K562 (cell line): ENCODE measurements around the gene MS4A2. TPM values are rescaled to one million over a fixed set of nuclear protein-coding genes. Genes with fewer than 3 reads are reported as not detected.

Source experiments
- CLOCK ChIP-seq: fragments of 250-450 bp; sonication (Bioruptor Pico); IDR thresholded peaks from 2 replicates; pipeline ENCODE4 v1.4.0; 2020; ENCODE audit warnings: mild to moderate bottlenecking, moderate library complexity, borderline replicate concordance
- CREB3 ChIP-seq: fragments of 450-650 bp; conservative IDR thresholded peaks from 2 replicates; pipeline ENCODE4 v1.6.1; 2016; ENCODE audit warnings: missing genetic modification characterization, low read depth, mild to moderate bottlenecking, missing compliant biosample characterization, moderate library complexity
- GATAD2A ChIP-seq: fragments of 450-650 bp; IDR thresholded peaks from 2 replicates; pipeline ENCODE4 v1.6.1; 2017
- KLF16 ChIP-seq: IDR thresholded peaks from 2 replicates; pipeline ENCODE4 v1.6.1; 2016; ENCODE audit warnings: antibody characterized with exemption
- MLLT1 ChIP-seq, 2 experiments: fragments of 450-650 bp; IDR thresholded peaks; 2 replicates each; pipeline ENCODE4 v1.6.1; 2016
- NFIC ChIP-seq: fragments of 450-650 bp; IDR thresholded peaks from 2 replicates; pipeline ENCODE4 v1.6.1; 2017; ENCODE audit warnings: mild to moderate bottlenecking, inconsistent platforms
- NFYB ChIP-seq: IDR thresholded peaks from 2 replicates; pipeline ENCODE4 v1.6.1; 2011; ENCODE audit warnings: mild to moderate bottlenecking, moderate library complexity; ENCODE audit not compliant: insufficient read length; ENCODE audit errors: extremely low read depth
- POLR2B ChIP-seq: fragments of 450-650 bp; IDR thresholded peaks from 2 replicates; pipeline ENCODE4 v1.6.1; 2018; ENCODE audit warnings: low read depth; ENCODE audit not compliant: partially characterized antibody
- PPARD ChIP-seq: fragments of 250-450 bp; sonication (Bioruptor Pico); IDR thresholded peaks from 2 replicates; pipeline ENCODE4 v1.8.0; 2022; ENCODE audit warnings: inconsistent platforms, mild to moderate bottlenecking, moderate library complexity
- RBM17 ChIP-seq: fragments of 200-400 bp; formaldehyde crosslinking; IDR thresholded peaks from 2 replicates; pipeline ENCODE4 v1.6.1; 2017; ENCODE audit warnings: low read depth, mild to moderate bottlenecking, low read length, borderline replicate concordance
- RNF2 ChIP-seq: sonication (generic); IDR thresholded peaks from 2 replicates; pipeline ENCODE4 v1.6.1; 2016
- SMARCA4 ChIP-seq: fragments of 450-650 bp; IDR thresholded peaks from 2 replicates; pipeline ENCODE4 v1.6.1; 2016
- SNRNP70 ChIP-seq: fragments of 200-400 bp; formaldehyde crosslinking; optimal IDR thresholded peaks from 2 replicates; pipeline ENCODE3; 2017; ENCODE audit warnings: low read depth, low read length
- TCF7 ChIP-seq: sonication (generic); IDR thresholded peaks from 2 replicates; pipeline ENCODE4 v1.6.1; 2016; ENCODE audit warnings: antibody characterized with exemption, borderline replicate concordance
- TGIF2 ChIP-seq: sonication (generic); formaldehyde crosslinking; IDR thresholded peaks from 2 replicates; pipeline ENCODE4 v1.8.1; 2022; ENCODE audit warnings: mild to moderate bottlenecking, missing genetic modification reagents, moderate library complexity
- ZNF431 ChIP-seq: sonication (generic); formaldehyde crosslinking; IDR thresholded peaks from 2 replicates; pipeline ENCODE4 v1.8.0; 2022; ENCODE audit warnings: mild to moderate bottlenecking, missing genetic modification reagents
- ZNF507 ChIP-seq: conservative IDR thresholded peaks from 2 replicates; pipeline ENCODE4 v1.6.1; 2017; ENCODE audit warnings: missing genetic modification characterization, missing compliant biosample characterization
- ZNF75A ChIP-seq: fragments of 450-650 bp; formaldehyde crosslinking; IDR thresholded peaks from 2 replicates; pipeline ENCODE4 v1.4.0; 2020; ENCODE audit warnings: mild to moderate bottlenecking
- polyA plus RNA-seq, 8 experiments: library from polyadenylated mRNA; depleted of rRNA in 4 of 8; stranded (reverse) in 5 of 8; unstranded in 3 of 8; fragments of >200 nt; fragmentation: Nextera tagmentation in 2 of 8; fragmentation: Illumina TruSeq in 1 of 8; extraction: Ambion mirVana in 2 of 8; extraction: Trizol in 1 of 8; gene quantifications; 2 replicates each; pipeline versions ENCODE4 v1.2.1 to v1.2.3, GENCODE V29; 2011 to 2014; ENCODE audit warnings: inconsistent platforms in 1 of 8, missing spikeins in 1 of 8
- total RNA-seq, 7 experiments: library from RNA; depleted of rRNA in 6 of 7; stranded (reverse); fragments of >200 nt in 6 of 7; fragmentation: Illumina TruSeq in 2 of 7; extraction: Trizol in 2 of 7; gene quantifications; 2 replicates each; pipeline versions ENCODE4 v1.2.1 to v1.2.3, GENCODE V29; 2011 to 2021; ENCODE audit warnings: low replicate concordance in 1 of 7
- TF ChIP-seq, protein P1 (sequence below): fragments of 250-450 bp; sonication (Bioruptor Pico); IDR thresholded peaks from 2 replicates; pipeline ENCODE4 v1.8.0; 2022; ENCODE audit warnings: inconsistent platforms, mild to moderate bottlenecking, moderate library complexity, borderline replicate concordance
- TF ChIP-seq, protein P2 (sequence below): sonication (generic); IDR thresholded peaks from 2 replicates; pipeline ENCODE4 v1.6.1; 2016
- TF ChIP-seq, protein P3 (sequence below): fragments of 450-650 bp; IDR thresholded peaks from 2 replicates; pipeline ENCODE4 v1.6.1; 2018; ENCODE audit warnings: mild to moderate bottlenecking, low read depth; ENCODE audit not compliant: partially characterized antibody

Gene MS4A2
- total and polyA plus RNA-seq, 9 of the 15 experiments (the other 6 are each of a cell fraction or from before 2014, with no cell fraction given) = 0.06 to 5.7 (median 0.86) TPM

DNA sequence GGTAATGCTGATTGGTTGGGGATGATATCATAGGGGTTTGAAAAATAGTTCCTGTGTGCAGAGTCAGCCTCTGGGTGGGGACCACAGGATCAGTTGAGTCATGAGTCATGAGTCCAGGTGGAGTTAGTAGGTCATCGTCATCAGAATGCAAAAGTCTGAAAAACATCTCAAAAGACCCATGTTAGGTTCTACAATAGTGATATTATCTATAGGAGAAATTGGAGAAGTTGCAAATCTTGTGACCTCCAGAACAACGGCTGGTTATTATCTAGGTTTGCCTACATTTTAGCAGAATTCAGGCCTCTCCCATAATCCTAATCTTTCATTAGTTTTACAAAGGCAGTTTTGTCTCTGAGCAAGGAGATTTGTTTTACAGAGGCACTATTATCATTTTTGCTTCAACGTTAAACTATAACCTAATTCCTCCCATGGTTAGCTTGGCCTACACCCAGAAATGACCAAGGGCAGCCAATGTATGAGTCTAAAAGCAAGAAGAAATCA lies 38.9 kb downstream of the MS4A2 start (continued):
- no peak for TF ChIP-seq CLOCK (CRISPR knock-in tag)
- TF ChIP-seq NFYB = no peak
- no peak for TF ChIP-seq ZNF75A
- TF ChIP-seq MLLT1 (IDR thresholded peaks at IDR 0.05) = no peak
- 0 out of 2 replicates have a peak, but pooled peaks have one; percentile 33 for TF ChIP-seq SMARCA4
- TF ChIP-seq, protein P1, sequence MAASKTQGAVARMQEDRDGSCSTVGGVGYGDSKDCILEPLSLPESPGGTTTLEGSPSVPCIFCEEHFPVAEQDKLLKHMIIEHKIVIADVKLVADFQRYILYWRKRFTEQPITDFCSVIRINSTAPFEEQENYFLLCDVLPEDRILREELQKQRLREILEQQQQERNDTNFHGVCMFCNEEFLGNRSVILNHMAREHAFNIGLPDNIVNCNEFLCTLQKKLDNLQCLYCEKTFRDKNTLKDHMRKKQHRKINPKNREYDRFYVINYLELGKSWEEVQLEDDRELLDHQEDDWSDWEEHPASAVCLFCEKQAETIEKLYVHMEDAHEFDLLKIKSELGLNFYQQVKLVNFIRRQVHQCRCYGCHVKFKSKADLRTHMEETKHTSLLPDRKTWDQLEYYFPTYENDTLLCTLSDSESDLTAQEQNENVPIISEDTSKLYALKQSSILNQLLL (CRISPR knock-in tag) = no peak
- TF ChIP-seq, protein P2, sequence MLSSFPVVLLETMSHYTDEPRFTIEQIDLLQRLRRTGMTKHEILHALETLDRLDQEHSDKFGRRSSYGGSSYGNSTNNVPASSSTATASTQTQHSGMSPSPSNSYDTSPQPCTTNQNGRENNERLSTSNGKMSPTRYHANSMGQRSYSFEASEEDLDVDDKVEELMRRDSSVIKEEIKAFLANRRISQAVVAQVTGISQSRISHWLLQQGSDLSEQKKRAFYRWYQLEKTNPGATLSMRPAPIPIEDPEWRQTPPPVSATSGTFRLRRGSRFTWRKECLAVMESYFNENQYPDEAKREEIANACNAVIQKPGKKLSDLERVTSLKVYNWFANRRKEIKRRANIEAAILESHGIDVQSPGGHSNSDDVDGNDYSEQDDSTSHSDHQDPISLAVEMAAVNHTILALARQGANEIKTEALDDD = no peak
- TF ChIP-seq KLF16 = no peak
- no peak for TF ChIP-seq NFIC
- TF ChIP-seq, protein P3, sequence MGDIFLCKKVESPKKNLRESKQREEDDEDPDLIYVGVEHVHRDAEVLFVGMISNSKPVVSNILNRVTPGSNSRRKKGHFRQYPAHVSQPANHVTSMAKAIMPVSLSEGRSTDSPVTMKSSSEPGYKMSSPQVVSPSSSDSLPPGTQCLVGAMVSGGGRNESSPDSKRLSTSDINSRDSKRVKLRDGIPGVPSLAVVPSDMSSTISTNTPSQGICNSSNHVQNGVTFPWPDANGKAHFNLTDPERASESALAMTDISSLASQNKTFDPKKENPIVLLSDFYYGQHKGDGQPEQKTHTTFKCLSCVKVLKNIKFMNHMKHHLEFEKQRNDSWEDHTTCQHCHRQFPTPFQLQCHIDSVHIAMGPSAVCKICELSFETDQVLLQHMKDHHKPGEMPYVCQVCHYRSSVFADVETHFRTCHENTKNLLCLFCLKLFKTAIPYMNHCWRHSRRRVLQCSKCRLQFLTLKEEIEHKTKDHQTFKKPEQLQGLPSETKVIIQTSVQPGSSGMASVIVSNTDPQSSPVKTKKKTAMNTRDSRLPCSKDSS = no peak
- TF ChIP-seq RBM17 = no peak
- no peak for TF ChIP-seq SNRNP70
- TF ChIP-seq GATAD2A = no peak
- TF ChIP-seq CREB3 = no peak
- TF ChIP-seq PPARD (CRISPR knock-in tag) = no peak
- TF ChIP-seq ZNF431 (CRISPR knock-in tag) = no peak
- TF ChIP-seq ZNF507 (tag) = no peak
- 0 out of 2 replicates have a peak, but pooled peaks have one; percentile 15 for TF ChIP-seq RNF2
- no peak for TF ChIP-seq POLR2B
- no peak for TF ChIP-seq TCF7
- no peak for TF ChIP-seq TGIF2 (CRISPR knock-in tag)
